ENCODE results near the gene DCAF5.
A peak's percentile ranks its signal among the peaks of the same experiment; 100 is the strongest.

Gene DCAF5

DNA sequence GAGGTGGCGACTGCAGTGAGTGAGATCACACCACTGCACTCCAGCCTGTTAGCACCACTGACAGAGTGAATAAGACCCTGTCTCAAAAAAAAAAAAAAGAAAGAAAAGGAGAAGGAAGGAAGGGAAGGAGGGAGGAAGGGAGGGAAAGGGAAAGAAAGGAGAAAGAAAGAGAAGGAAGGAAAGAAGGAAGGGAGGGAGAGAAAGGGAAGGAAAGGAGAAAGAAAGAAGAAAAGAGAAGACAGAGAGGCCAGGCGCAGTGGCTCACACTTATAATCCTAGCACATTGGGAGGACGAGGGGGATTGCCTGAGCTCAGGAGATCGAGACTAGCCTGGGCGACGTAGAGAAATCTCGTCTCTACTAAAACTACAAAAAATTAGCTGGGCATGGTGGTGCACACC lies 13.2 kb downstream of the DCAF5 start:
- no peak for DNase-seq

DNA sequence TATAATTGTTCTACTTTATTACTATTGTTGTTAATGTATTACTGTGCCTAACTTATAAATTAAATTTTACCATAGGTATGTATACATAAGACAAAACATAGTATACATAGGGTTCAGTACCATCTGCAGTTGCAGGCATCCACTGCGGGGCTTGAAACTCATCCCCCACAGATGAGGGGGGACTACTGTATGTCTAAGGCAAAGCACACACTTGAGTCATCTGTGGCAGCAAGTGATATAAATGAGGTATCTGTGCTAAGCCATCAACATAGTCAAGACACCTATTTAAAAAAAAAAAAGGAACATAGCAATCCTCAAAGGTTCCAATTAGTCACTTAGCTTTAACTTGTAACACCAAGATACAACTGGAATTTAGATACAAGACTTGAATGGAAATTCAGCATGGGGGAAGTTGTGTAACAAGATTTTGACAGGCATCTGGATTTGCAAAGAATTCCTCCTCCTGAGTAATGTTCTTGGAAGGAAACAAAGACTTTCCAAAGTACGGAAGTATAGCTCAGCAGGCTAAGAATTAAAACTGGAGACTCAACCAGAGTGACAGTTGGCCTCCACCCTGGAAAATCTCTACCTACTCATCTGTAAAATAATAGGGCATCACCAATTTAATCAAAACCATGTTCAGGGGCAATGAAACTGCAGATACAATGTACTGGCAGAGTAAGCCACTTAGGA lies 14.9 kb downstream of the DCAF5 start:
- DNase-seq: peak; percentile 24

DNA sequence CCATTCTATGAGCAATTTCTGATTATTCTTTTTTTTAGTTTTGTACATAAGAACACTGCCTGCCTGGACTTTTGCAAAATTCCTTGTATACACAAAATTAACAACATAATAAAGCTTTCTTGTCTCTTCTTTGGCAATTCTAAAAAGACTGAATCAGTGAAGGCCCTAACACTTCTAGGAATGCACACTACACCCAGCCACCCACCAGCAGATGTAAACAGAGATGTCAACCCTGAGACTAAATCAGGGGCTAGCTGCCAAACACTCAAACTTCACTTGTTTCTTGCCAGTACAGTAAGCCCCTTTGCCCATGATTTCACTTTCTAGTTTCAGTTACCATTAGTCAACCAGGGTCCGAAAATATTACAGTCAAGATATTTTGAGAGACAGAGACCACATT lies 15.5 kb downstream of the DCAF5 start:
- DNase-seq: no peak

DNA sequence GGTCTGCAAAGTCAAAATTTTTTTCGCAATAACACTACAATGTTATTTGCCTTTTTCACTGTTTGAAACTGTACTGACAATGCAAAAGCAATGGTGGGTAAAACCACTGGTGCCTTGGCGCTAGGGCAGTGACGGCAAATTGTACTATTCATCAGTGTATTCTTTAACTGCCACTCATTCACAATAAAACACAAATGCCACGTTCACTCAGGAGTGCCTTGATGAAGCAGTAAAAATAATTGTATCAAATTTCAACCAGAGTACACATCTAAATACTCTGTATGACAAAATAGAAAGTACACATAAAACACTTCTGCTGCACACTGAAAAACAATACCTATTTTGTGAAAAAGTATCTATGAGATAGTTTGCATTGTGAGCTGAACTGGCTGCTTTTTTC lies 17.8 kb downstream of the DCAF5 start:
- no peak for DNase-seq

DNA sequence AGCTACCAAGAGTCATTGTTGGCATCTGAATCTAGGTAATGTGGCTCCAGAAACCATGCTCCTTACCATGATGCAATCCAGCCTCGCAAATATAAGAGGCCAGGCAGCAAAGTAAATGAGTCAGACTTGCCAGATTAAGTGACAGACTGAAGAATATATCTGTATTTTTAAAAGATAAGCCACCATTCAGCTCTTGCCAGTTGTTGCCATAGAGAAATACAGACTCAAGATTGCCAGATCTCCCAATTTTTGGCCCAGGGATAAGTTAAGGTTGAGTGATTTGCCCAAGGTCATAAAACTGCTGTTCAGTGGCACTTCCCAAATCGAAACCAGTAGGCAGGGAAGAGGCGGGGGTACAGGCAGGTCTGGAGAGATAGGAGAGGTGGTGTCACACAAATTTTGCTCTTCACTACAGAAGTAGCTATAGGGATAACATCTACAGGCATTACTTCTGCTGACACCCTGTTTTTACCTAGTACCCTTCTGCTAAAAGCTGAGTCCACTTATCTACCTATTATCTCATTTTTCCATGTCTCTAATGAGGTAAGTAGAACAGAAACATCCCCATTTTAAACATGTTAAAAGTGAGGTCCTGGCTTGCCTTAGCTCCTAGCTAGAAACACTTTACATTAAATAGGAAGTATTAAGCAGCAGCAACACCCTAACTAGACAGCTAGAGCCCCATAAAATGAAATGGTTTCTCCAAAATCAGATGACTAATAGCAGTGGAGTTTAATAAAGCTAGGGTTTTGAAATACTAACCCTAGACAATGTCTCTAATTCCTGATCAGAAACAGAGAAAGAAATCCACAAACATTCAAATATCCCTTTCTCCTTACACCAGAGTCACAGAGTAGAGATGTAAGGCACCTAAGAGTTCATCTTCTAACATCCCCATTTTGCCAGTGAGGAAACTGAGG lies 19.5 kb downstream of the DCAF5 start:
- peak; percentile 31 for DNase-seq

DNA sequence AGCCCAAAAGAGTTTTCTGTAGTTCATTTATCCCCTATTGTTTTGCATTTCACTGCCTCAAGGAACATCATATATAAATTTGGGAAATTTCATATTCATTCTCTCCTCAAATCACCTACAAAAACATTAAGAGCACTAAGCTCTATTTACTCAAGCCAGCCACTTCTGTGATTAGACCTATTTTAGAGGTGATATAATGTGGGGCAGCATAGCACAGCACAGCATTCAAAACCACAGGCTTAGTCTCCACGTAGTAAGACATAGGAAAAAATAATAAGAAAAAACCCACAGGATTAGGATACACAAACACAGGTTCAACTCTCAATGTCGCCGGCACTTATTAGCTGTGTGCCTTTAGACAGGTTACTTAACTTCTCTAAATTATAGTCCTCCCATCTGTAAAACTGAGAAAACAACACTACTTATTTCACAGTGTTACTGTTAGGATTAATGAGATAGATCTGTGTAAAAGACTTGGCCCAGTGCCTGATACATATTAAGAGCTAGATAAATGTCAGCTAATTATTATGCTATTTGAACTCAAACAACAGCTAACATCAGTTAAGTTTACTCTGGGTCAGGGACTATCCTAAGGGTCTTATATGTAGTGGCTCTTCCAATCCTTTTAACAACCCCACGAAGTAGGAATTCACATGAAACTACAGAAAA lies 20.3 kb downstream of the DCAF5 start:
- no peak for DNase-seq

DNA sequence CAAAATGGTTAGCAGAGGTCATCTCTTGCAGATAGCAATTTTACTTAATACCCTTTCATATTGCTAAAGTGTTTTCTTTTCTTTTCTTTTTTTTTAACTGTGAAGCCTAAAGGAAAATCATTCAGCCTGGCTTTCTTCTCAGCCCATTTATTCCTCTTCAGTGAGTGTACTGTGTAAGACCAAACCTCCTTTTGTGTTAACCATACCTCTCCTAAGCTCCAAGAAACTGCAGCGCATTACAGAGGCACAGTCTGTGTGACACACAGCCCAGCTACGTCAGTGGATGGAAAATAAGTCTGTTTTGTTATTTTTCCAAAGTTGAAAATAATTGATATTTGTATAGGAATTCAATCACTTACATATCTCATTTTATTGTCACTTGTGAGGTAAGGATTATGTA lies 21.7 kb downstream of the DCAF5 start:
- DNase-seq: no peak

DNA sequence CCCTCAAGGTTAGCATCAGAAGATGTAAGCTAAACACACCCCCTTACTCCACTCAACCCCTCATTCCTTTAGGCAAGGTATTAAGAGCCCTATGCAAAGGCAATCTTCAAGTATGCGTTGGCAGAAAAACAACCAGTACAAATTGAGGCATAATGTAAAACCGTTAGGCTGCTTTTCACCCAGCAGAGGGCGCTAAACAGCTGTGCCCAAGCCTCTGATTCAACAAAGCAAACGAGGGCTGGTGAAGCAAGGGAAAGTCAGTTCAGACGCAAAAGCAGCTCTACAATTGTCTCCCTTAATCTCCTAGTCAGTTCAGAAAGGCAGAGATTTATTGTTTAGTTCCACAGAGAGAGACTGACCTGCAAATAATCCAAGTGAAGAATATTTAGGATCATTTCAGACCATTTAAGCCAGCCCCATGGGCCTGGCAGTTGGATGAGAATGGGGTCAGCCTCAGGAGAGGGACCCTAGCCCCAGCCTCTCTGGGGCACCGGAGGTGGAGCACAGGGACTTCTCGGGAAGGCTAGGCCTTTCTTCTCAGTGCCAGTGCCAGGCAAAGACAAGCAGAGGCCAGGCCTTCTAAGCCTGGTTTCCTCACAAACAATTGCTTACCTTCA lies 23.5 kb downstream of the DCAF5 start:
- DNase-seq: peak; percentile 75

DNA sequence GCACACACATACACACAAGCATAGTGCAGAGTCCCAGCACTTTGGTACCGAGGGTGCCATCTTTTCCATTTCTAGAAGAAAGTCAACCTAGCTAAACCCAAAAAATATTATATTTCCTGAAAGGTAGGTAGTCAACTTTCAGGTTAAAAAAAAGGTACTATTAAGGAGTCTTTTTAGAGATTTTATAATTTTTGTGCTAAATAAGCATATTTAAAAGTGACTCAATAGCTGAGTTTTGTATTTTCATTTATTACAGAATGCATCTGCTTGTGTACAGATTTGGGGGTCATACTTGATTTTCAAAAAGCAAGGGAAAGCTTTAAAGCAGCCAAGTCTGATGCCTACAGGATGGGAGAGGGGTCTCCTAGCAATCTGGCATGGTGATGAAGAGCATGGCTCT lies 34.6 kb downstream of the DCAF5 start:
- no peak for DNase-seq

DNA sequence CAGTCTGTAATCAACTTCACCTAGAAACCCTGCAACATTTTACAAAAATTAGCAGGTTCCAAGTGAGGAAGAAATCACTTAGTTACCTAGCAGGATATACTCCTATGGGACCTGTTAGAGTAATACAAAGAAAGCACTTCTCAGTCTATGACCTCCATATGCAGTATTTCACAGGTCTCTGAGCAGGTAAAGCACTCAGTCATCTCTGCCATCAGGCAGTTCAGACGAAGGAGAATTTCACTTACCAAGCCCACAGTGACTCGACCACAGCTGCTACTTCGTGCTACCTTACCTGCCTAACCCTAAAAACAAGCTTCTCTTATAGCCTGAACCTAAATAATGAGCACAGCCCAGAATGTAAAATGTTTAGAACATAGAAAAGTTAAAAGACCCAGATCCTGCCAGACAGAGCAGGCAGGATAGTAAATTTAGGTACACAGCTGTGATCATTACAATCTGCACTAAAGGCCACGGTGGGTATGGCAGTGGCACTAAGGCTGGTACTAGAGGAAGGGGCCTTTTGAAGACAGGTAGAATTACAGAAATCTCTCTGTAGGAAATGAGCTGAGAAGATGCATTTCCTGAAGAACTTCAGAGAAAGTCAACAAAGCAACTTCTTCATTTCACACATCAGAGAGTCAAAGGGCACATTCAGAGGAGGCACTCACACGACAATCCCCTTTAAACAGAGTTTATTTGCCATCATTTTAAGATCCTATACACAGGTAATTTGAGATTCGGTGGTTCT lies 35.7 kb downstream of the DCAF5 start:
- DNase-seq: no peak

DNA sequence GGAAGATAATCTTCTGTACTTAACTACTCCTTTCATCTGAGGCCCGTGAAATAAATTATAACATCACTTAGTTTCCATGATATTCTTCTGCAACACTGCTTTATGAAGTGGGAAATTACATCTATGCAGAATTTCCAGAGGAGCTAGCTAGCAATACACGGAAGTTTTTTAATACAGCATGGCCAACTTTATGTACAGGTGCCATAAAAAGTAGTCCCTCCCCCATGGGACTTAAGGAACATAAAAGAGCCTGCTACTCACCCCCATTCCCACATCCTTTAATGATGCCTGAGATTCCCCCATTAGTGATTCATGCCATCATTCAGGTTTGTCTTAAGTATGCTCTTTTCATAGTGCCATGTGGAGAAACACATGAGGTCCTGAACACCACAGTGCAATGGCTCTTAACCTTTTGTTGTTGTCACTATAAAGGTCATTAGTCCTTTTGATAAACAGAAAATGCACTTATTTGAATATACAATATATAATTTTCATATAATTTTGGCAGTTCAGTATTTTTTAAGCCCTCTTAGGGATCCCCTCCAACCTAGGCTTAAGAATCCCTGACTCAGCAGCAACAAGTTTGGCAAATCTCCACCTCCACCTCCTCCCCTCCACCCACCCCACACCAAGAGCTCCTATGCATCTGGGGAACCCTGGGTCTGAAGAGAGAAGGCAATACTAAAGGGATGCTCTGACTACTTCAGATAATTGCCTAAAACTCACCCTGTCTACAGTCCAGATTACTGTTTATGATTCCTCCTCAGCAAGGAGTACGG lies 37.3 kb downstream of the DCAF5 start:
- no peak for DNase-seq

DNA sequence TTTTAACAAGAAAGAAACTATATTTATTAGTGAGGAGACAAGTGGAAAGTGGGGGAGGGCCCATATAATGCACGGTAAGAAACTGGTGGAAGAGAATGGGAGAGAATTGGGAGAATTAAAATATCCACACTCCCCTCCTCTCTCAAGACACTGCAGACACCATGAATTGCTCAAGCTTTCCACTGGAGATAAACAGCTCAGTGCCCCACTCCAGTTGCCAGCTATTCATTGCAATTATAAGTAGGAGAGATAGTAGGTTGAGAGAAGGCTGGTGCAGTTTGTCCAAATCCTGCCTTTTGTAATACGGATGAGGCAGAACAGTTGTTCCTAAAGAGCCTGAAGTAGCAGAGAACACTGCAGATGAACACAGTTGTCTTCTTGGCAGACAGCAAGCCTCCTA lies 38.2 kb downstream of the DCAF5 start:
- no peak for DNase-seq

DNA sequence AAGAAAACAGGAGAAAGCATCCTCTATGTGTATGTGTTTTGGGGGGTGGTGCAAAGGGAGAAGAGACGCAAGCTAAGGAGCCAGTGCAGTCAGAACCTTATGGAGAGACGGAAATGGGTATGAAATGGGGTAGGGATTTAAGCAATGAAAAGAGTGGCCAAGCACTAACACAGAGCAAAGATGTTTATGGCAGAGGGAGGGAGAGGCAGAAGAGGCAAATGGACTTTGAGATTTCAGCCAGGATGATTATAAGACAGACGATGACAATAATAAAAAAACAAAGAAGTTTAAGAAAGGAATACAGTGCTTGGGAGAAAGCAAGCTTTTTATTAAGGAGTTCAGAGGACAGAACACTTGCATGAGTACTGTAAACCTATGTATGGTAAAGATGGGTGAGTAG lies 44.6 kb downstream of the DCAF5 start:
- no peak for DNase-seq

DNA sequence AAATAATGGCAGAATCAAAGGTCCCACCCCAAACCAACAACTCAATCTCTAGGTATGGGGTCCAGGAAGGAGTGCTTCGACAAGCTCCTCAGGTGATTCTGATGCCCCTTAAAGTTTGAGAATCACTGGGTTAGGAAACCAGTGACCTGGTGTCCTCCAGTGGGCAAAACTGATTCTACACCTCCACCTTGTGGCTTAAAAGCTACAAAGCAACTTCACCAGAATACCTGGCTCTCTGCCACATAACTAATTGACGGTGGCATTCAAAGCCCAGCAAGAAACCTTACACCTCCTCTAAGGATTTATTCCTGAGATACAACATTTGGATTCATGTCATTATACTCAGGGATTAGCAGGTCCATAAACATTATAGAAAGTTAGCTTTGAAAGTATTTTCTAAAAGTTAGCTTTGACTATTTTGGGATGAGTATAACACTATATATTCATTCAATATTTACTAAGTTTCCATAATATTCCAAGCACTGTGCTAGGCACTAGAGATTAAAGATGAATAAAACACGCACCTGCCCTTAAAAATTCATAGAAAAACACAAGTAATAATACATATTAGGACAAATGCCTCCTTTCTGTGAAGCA lies 45.4 kb downstream of the DCAF5 start:
- peak; percentile 26 for DNase-seq

DNA sequence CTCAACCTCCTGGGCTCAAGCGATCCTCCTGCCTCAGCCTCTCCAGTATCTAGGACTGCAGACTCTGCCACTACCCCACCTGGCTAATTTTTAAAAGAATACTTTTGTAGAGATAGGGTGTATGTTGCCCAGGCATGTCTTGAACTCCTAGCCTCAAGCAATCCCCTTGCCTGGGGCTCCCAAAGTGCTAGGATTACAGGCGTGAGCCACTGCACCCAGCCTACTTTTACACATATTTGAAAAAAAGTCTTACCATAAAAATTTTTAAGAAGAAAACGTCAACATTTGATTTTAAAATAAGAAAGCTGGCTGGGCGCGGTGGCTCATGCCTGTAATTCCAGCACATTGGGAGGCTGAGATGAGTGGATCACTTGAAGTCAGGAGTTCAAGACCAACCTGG lies 46.5 kb downstream of the DCAF5 start:
- DNase-seq: no peak

DNA sequence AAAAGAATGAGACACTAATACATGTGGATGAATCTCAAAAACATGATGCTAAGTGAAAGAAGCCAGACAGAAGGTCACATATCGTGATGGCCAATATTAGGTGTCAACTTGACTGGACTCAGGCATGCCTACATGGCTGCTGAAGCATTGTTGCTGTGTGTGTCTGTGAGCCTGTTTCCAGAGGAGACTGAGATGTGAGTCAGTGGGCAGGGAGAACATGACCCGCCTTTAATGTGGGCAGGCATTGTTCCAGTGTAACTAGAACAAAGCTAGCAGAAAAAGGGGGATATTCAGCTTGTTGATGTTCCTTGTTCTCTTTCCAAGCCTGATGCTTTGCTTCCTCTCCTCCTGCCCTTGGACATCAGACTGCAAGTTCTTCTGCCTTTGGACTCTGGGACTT lies 47.6 kb downstream of the DCAF5 start:
- DNase-seq: no peak

DNA sequence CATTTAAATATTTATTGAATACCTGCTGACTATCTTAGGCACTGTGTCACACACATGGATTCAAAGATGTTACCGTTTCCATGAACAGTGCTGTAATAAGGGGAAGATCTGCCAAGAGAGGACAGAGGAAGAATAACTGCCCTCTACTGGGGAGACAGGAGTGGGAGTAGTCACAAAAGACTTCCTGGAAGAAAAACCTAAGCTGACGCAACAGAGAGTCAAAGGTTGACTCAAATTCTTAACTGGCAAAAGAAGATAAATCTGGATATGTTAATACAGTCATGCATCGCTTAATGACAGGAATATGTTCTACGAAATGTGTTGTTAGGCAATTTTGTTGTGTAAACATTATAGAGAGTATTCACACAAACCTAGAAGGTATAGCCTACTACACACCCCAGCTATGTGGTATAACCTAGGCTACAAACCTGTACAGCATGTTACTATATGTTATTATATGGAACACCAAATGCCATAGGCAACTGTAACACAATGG lies 51.5 kb downstream of the DCAF5 start:
- no peak for DNase-seq

DNA sequence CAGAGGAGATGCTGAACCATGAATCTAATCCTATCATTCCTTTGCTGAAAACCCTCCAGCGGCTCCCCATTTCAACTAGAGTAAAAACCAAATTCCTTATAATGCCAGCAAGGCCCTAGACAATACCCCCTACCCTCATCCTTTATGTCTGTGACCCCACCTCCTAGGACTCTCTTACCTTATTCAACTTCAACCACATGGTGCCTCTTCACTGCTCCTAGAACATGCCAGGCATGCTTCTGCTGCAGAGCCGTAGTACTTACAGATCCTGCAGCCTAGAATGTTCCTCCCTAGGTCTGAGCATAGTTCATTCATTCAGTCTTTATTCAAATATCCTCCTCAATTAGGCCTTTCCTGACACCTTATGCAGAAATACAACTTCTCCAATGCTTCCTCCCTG lies 54.9 kb downstream of the DCAF5 start:
- DNase-seq: no peak

DNA sequence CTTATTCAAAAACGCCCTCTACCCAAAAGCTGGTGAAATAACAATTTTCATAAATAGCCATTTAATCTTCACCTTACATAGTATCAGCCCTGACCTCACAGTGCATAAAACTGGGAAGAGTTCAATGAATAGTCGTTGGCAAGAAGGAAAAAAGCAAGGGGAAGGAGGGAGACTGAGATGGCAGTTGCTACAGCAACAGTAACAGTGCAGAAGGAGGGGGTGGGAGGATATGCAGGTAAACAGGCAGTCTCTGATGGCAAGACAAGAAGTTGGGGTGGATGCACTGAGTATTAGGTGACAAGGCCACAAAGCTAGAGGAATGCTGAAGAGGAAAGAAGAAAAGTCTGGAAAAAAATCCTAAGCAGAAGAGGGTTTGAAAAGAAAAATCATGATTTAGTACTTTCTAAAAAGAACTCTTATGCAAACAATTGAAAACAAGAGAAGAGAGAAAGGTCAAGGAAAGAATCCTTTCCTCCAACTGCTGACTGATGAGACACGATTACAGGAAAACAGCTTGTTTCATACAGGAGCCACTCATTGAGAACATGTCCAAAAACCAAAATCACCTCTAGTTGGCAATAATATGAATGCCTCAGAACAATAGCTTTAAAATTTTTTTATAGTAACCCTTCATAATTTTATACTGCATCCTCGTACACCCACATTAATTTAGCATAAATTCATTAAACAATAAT lies 56.0 kb downstream of the DCAF5 start:
- no peak for DNase-seq

DNA sequence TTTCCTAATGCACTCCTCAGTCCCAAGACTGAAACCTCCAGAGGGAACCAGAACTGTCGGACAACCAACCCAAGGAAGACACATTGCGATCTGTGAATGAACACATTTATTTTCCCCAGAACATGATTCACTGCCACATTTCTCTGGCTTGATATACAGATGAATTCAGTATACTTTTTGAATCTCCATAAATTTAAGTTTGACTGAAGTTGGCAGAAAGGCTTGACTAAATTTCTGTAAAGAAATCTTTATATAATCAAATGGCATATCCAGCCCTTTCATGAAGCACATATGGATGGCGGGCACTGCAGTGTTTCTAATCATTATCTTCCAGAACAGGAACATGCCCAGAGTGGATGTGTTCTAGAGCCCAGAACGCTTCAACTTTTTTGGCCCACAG lies 56.7 kb downstream of the DCAF5 start:
- no peak for DNase-seq

DNA sequence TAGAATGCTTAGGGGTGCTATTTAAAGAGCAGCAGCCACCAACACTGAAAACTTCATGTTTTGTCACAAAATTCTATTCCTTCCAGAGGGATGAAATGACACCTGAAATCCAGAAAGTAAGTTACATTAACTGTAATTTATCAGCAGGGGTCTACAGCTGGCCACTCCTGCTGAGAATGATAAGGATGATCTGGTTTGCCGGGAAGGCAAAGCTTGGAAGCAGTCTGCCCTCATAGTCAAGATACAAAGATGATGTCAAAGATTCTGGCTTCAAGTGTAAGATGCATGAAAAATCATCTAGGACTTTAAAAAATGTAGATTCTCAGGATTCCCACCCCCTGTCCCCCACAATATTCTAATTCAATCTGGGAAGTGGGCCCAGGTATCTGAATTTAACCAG lies 58.4 kb downstream of the DCAF5 start:
- no peak for DNase-seq
